ENCODE measurements around the gene TMEM50B. TPM values are rescaled to one million over a fixed set of nuclear protein-coding genes. Genes with fewer than 3 reads are reported as not detected.
"Not testable (repeated sequence)": the region's sequence is repeated elsewhere in the genome, so short reads cannot be mapped to it uniquely, and the experiment has no call there.

Gene TMEM50B
- total RNA-seq, 1 donor from 2014 or later: 32.0 TPM

DNA sequence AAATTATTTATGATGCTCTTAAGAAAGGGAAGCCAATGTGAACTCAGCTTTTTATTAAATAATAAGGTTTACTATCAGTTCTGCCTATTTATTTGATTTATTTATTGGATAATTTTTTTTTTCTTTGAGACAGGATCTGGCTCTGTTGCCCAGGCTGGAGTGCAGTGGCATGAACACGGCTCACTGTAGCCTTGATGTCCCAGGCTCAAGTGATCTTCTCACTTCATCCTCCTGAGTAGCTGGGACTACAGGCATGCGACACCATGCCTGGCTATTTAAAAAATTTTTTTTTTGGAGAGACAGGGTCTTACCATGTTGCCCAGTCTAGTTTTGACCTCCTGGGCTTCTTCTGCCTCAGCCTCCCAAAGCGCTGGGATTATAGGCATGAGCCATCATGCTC lies 32.7 kb upstream of the TMEM50B start:
- Histone ChIP-seq H3K27me3 (ENCODE audit: control insufficient read depth, insufficient read depth, low read length) (no peaks in the 10 kb centered on the region), H3K4me3 (ENCODE audit: low read depth, low read length) (no peak overlapping the region), H3K36me3 (ENCODE audit: control insufficient read depth, insufficient read depth, low read length) (no peaks in the 10 kb centered on the region)
- TF ChIP-seq, protein P1, sequence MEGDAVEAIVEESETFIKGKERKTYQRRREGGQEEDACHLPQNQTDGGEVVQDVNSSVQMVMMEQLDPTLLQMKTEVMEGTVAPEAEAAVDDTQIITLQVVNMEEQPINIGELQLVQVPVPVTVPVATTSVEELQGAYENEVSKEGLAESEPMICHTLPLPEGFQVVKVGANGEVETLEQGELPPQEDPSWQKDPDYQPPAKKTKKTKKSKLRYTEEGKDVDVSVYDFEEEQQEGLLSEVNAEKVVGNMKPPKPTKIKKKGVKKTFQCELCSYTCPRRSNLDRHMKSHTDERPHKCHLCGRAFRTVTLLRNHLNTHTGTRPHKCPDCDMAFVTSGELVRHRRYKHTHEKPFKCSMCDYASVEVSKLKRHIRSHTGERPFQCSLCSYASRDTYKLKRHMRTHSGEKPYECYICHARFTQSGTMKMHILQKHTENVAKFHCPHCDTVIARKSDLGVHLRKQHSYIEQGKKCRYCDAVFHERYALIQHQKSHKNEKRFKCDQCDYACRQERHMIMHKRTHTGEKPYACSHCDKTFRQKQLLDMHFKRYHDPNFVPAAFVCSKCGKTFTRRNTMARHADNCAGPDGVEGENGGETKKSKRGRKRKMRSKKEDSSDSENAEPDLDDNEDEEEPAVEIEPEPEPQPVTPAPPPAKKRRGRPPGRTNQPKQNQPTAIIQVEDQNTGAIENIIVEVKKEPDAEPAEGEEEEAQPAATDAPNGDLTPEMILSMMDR (IDR thresholded peaks at IDR 0.05; ENCODE audit: insufficient read depth, low read length, poor library complexity, severe bottlenecking): no peak
- DNase-seq (ENCODE audit: low read depth): no peak

DNA sequence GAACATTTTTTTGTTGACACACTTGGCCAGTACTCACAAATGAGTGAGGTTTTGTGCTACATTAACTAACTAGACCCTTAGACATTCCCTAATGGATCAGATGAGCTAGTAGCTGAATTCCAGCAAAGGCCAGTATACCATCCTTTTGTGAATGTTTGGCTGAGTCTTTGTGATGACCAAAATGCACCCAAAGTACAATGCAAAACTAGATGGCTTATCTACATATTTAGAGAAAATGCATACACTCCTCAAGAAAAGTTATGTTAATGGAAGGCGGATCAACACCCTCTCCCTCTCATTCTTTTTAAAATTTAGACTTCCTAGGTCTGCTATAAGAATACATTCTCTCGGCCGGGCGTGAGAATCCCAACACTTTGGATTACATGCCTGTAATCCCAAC lies 31.9 kb upstream of the TMEM50B start:
- DNase-seq (ENCODE audit: low read depth): no peak
- no peak overlapping the region for H3K4me3 ChIP-seq (ENCODE audit: low read depth, low read length)

DNA sequence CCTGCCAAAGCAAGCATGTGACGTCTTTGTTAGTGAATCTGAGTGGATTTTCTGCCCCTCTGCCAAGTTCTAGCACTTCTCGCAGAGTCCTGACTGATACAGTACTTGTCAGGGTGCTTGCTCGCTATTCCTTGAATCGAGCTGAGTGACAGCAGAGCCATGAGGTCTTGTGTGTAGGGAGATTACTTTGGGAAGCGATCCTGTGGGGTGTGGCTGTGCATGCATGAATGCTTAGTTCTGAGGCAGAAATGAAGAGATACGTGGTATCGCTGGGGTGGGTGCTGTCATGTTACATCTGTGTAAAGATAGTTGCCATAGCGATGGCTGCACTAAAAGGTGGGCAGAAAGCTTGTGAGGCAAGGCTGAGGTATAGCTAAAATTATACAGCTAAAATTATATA lies 31.1 kb upstream of the TMEM50B start:
- no peak for DNase-seq (ENCODE audit: low read depth)
- no peak overlapping the region for H3K4me3 ChIP-seq (ENCODE audit: low read depth, low read length)
- no peaks in the 10 kb centered on the region for H3K36me3 ChIP-seq (ENCODE audit: control insufficient read depth, insufficient read depth, low read length)
- no peaks in the 10 kb centered on the region for H3K27me3 ChIP-seq (ENCODE audit: control insufficient read depth, insufficient read depth, low read length)
- TF ChIP-seq, protein P1 (IDR thresholded peaks at IDR 0.05; ENCODE audit: insufficient read depth, low read length, poor library complexity, severe bottlenecking): no peak

More for the DNA sequence above, 31.9 kb upstream of the TMEM50B start:
- H3K36me3 ChIP-seq (ENCODE audit: control insufficient read depth, insufficient read depth, low read length): no peaks in the 10 kb centered on the region
- TF ChIP-seq, protein P1 (IDR thresholded peaks at IDR 0.05; ENCODE audit: insufficient read depth, low read length, poor library complexity, severe bottlenecking): no peak
- H3K27me3 ChIP-seq (ENCODE audit: control insufficient read depth, insufficient read depth, low read length): no peaks in the 10 kb centered on the region

DNA sequence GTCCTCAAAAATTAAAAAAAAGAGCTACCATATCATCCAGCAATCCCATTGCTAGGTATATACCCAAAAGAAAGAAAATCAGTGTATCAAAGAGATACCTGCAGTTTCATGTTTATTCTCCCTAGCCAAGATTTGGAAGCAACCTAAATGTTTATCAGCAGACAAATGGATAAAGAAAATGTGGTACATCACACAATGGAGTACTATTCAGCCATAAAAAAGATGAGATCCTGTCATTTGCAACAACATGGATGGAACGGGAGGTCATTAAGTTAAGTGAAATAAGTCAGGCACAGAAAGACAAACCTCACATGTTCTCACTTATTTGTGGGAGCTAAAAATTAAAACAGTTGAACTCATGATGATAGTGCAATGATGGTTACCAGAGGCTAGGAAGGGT lies 27.2 kb upstream of the TMEM50B start:
- H3K4me3 ChIP-seq (ENCODE audit: low read depth, low read length); H3K36me3 ChIP-seq (ENCODE audit: control insufficient read depth, insufficient read depth, low read length); H3K27me3 ChIP-seq (ENCODE audit: control insufficient read depth, insufficient read depth, low read length); DNase-seq (ENCODE audit: low read depth): not testable (repeated sequence)

DNA sequence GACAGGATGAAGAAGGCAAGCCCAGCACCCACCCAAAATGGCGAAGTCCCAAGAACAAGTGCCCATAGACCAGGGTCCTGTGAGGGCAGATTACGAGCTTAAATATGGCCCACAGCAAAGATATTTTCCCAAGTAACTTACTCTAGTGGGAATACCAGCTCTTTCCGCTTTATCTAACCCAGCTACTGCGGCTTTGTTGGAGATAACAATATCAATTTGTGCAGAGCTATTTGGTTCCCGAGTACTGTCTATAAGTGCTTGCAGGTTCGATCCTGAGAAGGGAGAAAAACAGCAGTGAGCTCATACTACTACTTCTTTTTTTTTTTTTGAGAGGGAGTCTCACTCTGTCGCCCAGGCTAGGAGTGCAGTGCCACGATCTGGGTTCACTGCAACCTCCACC lies 26.1 kb upstream of the TMEM50B start:
- TF ChIP-seq, protein P1 (IDR thresholded peaks at IDR 0.05; ENCODE audit: insufficient read depth, low read length, poor library complexity, severe bottlenecking): no peak
- H3K4me3 ChIP-seq (ENCODE audit: low read depth, low read length): no peak overlapping the region

DNA sequence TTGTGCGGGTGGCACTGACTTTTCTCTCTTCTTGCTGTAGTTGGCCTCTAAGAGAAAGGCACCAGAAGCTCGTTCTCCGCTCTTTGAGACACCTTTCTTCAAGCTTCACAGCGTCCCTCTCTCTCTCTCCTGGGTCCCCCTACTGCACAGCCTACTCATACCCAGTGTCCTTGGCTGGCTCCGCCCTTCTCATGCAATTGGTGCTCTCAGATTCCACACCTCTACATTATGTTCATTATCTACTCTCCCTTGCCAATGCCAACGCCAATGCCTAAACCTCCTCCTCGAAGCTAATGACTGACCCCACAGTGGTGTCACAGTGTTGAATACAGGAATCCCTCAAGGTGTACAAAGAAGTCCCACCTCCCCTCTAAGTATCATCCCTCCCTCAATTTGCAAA lies 16.6 kb upstream of the TMEM50B start:
- DNase-seq (ENCODE audit: low read depth): no peak
- TF ChIP-seq, protein P1 (IDR thresholded peaks at IDR 0.05; ENCODE audit: insufficient read depth, low read length, poor library complexity, severe bottlenecking): no peak
- Histone ChIP-seq H3K36me3 (ENCODE audit: control insufficient read depth, insufficient read depth, low read length) (no peaks in the 10 kb centered on the region), H3K27me3 (ENCODE audit: control insufficient read depth, insufficient read depth, low read length) (no peaks in the 10 kb centered on the region), H3K4me3 (ENCODE audit: low read depth, low read length) (no peak overlapping the region)

More for the DNA sequence above, 26.1 kb upstream of the TMEM50B start:
- DNase-seq (ENCODE audit: low read depth): no peak
- no peaks in the 10 kb centered on the region for H3K36me3 ChIP-seq (ENCODE audit: control insufficient read depth, insufficient read depth, low read length)
- no peaks in the 10 kb centered on the region for H3K27me3 ChIP-seq (ENCODE audit: control insufficient read depth, insufficient read depth, low read length)
